Lower lobe of right lung (tissue), 2 donors: ENCODE measurements around the gene PER3. TPM values are rescaled to one million over a fixed set of nuclear protein-coding genes. Genes with fewer than 3 reads are reported as not detected.

Experiments used
- ATAC-seq, 2 donors: fragments of 200-7000 bp; cut with Tn5 transposase; one replicate each; pipeline ENCODE4 v1.9.1; 2020 to 2022; ENCODE audit warnings: mild to moderate bottlenecking in 2 of 2, moderate library complexity in 2 of 2
- DNase-seq: peaks from one replicate; pipeline ENCODE4 v3.0.0-alpha.2; 2020
- H3K27ac ChIP-seq: fragments of 200-600 bp; one replicate; pipeline ENCODE4 v1.8.0; 2022
- H3K27me3 ChIP-seq: fragments of 200-600 bp; one replicate; pipeline ENCODE4 v1.8.0; 2022; ENCODE audit warnings: low read depth
- H3K36me3 ChIP-seq: fragments of 200-600 bp; one replicate; pipeline ENCODE4 v1.8.0; 2022; ENCODE audit warnings: mild to moderate bottlenecking
- H3K4me1 ChIP-seq: fragments of 200-600 bp; one replicate; pipeline ENCODE4 v1.8.0; 2022
- H3K4me3 ChIP-seq: fragments of 200-600 bp; one replicate; pipeline ENCODE4 v1.8.0; 2022; ENCODE audit warnings: mild to moderate bottlenecking
- H3K9me3 ChIP-seq: fragments of 200-600 bp; one replicate; pipeline ENCODE4 v1.8.0; 2022
- intact Hi-C: fragments of 100-400 bp; cut with DNase I; formaldehyde crosslinking; loops from one replicate; pipeline ENCODE4 v1.11.0; 2022
- long read RNA-seq: library from polyadenylated mRNA; unstranded; transcript quantifications from one replicate; pipeline ENCODE4 v2.0.0, GENCODE V29; 2021
- total RNA-seq: library from RNA; stranded (reverse); fragmentation: NEBNext Ultra II Directional; extraction: Animal tissue kit (Norgen Biotek cat#: 25700); gene quantifications from one replicate; pipeline ENCODE4 v1.2.1, GENCODE V29; 2021
- TF ChIP-seq, protein P1 (sequence below): fragments of 200-600 bp; IDR thresholded peaks from one replicate; pipeline ENCODE4 v1.8.0; 2022; ENCODE audit warnings: antibody characterized with exemption, mild to moderate bottlenecking
- donor health status: DM: no; HTN: yes; CAD: no; lungs with severe emphysema.

Gene PER3
- total RNA-seq: 35.6 TPM
- long read RNA-seq, full-length matches to known transcripts: 1 of 40 reads
- long read RNA-seq, partial matches to known transcripts: 17 of 40 reads
- long read RNA-seq, other reads (novel, unspliced or antisense): 22 of 40 reads

DNA sequence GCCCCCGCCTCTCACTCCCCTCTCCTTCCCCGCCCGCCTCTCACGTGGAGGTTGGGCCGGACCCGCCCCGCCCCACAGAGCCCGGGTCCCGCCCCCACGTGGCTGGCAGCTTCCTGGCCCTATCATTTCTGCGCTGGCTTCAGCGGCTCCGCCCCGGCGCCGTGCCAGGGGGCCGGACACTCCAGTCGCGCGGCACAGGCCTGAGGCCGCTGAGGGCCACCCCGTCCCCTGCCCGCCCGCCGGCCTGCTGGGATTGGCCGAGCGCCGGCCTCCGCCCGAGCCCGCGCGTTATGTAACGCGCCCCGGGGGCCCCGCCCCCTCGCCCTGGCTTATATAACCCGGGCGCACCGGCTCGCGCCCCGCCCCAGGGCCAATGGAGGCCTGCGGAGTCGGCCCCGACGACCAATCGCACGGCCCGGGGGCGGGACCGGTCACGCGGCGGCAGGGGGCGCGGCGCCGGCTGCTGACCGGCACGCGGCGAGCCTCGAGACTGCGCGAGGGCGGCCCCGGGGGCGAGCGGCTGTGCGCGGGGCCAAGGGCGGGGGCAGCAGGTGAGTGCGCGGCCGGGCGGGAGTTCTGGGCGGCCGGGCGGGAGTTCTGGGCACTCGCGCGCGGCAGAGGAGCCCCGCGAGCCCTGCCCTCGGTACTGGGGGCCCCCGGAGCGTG, at the start of gene PER3:
Gene PER3 (plus strand): TSS at position 466 of the 666 bp plus-strand sequence. CDS start 587 bp downstream, outside the sequence.
- TF ChIP-seq, protein P1, sequence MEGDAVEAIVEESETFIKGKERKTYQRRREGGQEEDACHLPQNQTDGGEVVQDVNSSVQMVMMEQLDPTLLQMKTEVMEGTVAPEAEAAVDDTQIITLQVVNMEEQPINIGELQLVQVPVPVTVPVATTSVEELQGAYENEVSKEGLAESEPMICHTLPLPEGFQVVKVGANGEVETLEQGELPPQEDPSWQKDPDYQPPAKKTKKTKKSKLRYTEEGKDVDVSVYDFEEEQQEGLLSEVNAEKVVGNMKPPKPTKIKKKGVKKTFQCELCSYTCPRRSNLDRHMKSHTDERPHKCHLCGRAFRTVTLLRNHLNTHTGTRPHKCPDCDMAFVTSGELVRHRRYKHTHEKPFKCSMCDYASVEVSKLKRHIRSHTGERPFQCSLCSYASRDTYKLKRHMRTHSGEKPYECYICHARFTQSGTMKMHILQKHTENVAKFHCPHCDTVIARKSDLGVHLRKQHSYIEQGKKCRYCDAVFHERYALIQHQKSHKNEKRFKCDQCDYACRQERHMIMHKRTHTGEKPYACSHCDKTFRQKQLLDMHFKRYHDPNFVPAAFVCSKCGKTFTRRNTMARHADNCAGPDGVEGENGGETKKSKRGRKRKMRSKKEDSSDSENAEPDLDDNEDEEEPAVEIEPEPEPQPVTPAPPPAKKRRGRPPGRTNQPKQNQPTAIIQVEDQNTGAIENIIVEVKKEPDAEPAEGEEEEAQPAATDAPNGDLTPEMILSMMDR: no peak
- ATAC-seq: peak; percentile 96 to 97
- Histone ChIP-seq H3K9me3 (no peaks in the 10 kb centered on the region), H3K4me1 (peaks cover 42% of the 10 kb centered on the region), H3K27me3 (no peaks in the 10 kb centered on the region), H3K27ac (peak within 1 kb of the TSS; percentile 91), H3K36me3 (peaks cover 49% of the 10 kb centered on the region), H3K4me3 (peak within 1 kb of the TSS; percentile 66)
- peak; percentile 98 for DNase-seq
- intact Hi-C loops: no loop called here

DNA sequence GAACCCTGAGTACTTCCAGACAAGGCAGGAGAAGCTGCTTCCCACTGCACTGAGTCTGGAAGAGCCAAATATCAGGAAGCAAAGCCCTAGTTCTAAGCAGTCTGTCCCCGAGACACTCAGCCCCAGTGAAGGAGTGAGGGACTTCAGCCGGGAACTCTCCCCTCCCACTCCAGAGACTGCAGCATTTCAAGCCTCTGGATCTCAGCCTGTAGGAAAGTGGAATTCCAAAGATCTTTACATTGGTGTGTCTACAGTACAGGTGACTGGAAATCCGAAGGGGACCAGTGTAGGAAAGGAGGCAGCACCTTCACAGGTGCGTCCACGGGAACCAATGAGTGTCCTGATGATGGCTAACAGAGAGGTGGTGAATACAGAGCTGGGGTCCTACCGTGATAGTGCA, 46.0 kb upstream of the PER3 start:
- intact Hi-C loops: no loop called here
- TF ChIP-seq, protein P1: no peak
- H3K27me3 ChIP-seq: no peaks in the 10 kb centered on the region
- peaks cover 18% of the 10 kb centered on the region for H3K36me3 ChIP-seq
- no peak overlapping the region for H3K4me3 ChIP-seq
- no peaks in the 10 kb centered on the region for H3K4me1 ChIP-seq
- no peak overlapping the region for H3K27ac ChIP-seq
- no peaks in the 10 kb centered on the region for H3K9me3 ChIP-seq
- no peak for DNase-seq
- peak; percentile 58 to 71 for ATAC-seq

DNA sequence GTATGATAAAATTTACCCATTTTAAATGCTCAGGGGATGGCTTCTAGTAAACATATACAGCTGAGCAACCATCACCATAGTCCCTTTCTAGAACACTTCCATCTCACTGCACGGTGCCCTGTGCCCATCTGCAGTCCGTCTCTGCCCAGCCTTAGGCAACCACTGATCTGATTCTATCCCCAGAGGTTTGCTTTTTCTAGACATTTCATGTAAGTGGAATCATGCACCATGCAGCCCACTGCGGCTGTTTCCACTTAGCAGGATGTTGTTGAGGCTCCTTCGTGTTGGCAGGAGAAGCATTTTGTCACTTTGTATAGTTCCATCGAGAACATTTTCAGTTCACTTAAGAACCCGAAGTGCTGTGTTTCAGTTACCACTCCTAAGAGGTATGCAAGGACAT, 40.7 kb upstream of the PER3 start:
- Histone ChIP-seq H3K36me3 (peaks cover under 1% of the 10 kb centered on the region), H3K9me3 (no peaks in the 10 kb centered on the region), H3K4me3 (no peak overlapping the region), H3K27ac (no peak overlapping the region), H3K27me3 (no peaks in the 10 kb centered on the region), H3K4me1 (no peaks in the 10 kb centered on the region)
- ATAC-seq (no peak), DNase-seq (no peak)
- TF ChIP-seq, protein P1: no peak
- intact Hi-C loops: no loop called here

DNA sequence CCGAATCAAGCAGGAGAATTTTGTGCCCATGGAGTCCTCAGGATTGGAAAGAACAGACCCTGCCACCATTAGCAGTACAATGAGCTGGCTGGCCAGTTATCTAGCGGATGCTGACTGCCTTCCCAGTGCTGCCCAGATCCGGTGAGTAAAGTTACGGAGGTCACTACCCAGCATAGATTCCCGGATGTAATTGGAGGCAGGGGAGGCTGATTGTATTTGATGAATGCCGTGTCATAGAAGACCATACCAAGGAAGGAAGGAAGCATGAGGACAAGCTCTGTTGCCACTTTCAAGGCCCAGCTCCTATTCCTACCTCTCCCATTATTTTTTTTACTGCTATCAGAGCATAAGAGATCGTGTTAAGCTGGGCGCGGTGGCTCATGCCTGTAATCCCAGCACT, 39.2 kb upstream of the PER3 start:
- no peaks in the 10 kb centered on the region for H3K36me3 ChIP-seq
- ATAC-seq (no peak), DNase-seq (no peak)
- H3K27me3 ChIP-seq: no peaks in the 10 kb centered on the region
- no peak overlapping the region for H3K4me3 ChIP-seq
- no peak overlapping the region for H3K27ac ChIP-seq
- H3K4me1 ChIP-seq: no peaks in the 10 kb centered on the region
- H3K9me3 ChIP-seq: no peaks in the 10 kb centered on the region
- TF ChIP-seq, protein P1: no peak
- intact Hi-C loops: no loop called here

DNA sequence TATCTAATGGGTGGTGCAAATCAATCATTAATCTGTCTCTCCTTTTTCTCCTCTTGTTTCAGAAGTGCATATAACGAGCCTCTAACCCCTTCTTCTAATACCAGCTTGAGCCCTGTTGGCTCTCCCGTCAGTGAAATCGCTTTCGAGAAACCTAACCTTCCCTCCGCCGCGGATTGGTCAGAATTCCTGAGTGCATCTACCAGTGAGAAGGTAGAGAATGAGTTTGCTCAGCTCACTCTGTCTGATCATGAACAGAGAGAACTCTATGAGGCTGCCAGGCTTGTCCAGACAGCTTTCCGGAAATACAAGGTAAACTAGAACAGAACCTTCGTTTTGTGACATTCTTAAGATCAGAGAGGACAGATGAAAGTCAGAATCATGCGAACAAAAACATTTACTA, 38.3 kb upstream of the PER3 start:
- Histone ChIP-seq H3K4me3 (no peak overlapping the region), H3K27ac (no peak overlapping the region), H3K27me3 (no peaks in the 10 kb centered on the region), H3K9me3 (no peaks in the 10 kb centered on the region), H3K4me1 (no peaks in the 10 kb centered on the region), H3K36me3 (no peaks in the 10 kb centered on the region)
- peak; percentile 78 to 79 for ATAC-seq
- DNase-seq: peak; percentile 50
- intact Hi-C loops: no loop called here
- TF ChIP-seq, protein P1: no peak
